Measurements from ENCODE around the gene LOX.

Gene LOX

DNA sequence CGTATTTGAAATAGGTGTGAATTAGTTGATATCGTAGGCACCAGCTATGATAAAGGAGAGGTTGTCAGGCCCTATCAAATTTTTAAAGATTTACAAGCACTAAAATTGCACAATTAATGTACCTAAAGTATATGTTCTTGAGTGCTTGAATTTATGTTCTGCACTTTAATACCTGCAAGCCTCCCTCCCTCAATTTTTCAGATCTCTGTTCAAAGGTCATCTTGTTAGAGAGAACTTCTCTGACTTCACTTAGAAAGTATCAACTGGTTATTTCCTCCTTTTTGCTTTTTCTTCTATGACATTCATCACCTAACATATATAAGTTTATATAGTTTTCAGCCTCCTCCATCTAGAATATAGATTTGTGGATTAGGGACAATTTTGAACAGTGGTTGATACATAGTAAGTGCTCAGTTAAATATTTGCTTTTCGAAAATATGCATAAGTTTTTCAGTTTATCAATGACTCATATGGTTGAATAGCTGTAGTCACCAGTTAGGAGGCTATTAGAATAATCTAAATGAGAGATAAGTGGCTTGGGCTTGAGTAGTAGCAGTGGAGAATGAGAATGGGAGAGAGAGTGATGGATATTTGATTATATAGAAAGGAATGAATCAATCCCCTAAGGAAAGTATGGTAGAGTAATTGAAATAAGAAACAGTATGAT, 37.3 kb downstream of the LOX start:
- DNase-seq (ENCODE audit: low read depth in 1 of 2, low spot score in 1 of 2), result no peak
- no peak overlapping the region for H3K4me3 ChIP-seq (replicated peaks; ENCODE audit: insufficient read depth, low read length)
- H3K27ac ChIP-seq (replicated peaks), result no peak overlapping the region
- H3K27me3 ChIP-seq (ENCODE audit: insufficient read depth, poor library complexity, severe bottlenecking), result no peaks in the 10 kb centered on the region
- TF ChIP-seq SPI1 (IDR thresholded peaks at IDR 0.05; ENCODE audit: borderline replicate concordance, low read depth) (no peak), POLR2AphosphoS5 (IDR thresholded peaks at IDR 0.05; ENCODE audit: low read depth) (no peak), GABPA (IDR thresholded peaks at IDR 0.05; ENCODE audit: low read depth) (no peak)
- TF ChIP-seq, protein P1, sequence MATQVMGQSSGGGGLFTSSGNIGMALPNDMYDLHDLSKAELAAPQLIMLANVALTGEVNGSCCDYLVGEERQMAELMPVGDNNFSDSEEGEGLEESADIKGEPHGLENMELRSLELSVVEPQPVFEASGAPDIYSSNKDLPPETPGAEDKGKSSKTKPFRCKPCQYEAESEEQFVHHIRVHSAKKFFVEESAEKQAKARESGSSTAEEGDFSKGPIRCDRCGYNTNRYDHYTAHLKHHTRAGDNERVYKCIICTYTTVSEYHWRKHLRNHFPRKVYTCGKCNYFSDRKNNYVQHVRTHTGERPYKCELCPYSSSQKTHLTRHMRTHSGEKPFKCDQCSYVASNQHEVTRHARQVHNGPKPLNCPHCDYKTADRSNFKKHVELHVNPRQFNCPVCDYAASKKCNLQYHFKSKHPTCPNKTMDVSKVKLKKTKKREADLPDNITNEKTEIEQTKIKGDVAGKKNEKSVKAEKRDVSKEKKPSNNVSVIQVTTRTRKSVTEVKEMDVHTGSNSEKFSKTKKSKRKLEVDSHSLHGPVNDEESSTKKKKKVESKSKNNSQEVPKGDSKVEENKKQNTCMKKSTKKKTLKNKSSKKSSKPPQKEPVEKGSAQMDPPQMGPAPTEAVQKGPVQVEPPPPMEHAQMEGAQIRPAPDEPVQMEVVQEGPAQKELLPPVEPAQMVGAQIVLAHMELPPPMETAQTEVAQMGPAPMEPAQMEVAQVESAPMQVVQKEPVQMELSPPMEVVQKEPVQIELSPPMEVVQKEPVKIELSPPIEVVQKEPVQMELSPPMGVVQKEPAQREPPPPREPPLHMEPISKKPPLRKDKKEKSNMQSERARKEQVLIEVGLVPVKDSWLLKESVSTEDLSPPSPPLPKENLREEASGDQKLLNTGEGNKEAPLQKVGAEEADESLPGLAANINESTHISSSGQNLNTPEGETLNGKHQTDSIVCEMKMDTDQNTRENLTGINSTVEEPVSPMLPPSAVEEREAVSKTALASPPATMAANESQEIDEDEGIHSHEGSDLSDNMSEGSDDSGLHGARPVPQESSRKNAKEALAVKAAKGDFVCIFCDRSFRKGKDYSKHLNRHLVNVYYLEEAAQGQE (IDR thresholded peaks at IDR 0.05; ENCODE audit: insufficient replicate concordance, low read depth), result no peak
- TF ChIP-seq, protein P2, sequence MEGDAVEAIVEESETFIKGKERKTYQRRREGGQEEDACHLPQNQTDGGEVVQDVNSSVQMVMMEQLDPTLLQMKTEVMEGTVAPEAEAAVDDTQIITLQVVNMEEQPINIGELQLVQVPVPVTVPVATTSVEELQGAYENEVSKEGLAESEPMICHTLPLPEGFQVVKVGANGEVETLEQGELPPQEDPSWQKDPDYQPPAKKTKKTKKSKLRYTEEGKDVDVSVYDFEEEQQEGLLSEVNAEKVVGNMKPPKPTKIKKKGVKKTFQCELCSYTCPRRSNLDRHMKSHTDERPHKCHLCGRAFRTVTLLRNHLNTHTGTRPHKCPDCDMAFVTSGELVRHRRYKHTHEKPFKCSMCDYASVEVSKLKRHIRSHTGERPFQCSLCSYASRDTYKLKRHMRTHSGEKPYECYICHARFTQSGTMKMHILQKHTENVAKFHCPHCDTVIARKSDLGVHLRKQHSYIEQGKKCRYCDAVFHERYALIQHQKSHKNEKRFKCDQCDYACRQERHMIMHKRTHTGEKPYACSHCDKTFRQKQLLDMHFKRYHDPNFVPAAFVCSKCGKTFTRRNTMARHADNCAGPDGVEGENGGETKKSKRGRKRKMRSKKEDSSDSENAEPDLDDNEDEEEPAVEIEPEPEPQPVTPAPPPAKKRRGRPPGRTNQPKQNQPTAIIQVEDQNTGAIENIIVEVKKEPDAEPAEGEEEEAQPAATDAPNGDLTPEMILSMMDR (IDR thresholded peaks at IDR 0.05; ENCODE audit: insufficient read depth, low read length), result no peak

DNA sequence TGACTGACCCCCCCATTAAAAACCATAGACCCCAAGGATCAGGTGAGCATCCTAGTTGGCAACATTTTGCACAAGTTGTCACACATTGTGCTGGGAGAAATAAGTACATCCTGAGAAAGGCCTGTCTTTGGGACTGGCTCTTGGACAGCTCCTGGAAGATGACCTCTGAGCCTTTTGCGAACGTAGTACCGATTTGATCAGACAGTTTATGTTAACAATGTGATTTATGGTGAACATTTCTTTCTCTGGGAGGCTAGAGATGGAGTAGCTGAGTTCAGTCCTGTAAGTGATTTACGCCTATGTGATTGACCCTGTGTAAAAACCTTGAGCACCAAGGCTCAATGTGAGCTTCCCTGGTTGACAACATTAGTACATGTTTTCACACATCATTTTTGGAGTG, 41.7 kb downstream of the LOX start:
- no peak for DNase-seq (ENCODE audit: low read depth in 1 of 2, low spot score in 1 of 2)
- no peaks in the 10 kb centered on the region for H3K27me3 ChIP-seq (ENCODE audit: insufficient read depth, poor library complexity, severe bottlenecking)
- no peak overlapping the region for H3K4me3 ChIP-seq (replicated peaks; ENCODE audit: insufficient read depth, low read length)
- no peak overlapping the region for H3K27ac ChIP-seq (replicated peaks)
- TF ChIP-seq GABPA (IDR thresholded peaks at IDR 0.05; ENCODE audit: low read depth), result no peak
- TF ChIP-seq SPI1 (IDR thresholded peaks at IDR 0.05; ENCODE audit: borderline replicate concordance, low read depth), result no peak

DNA sequence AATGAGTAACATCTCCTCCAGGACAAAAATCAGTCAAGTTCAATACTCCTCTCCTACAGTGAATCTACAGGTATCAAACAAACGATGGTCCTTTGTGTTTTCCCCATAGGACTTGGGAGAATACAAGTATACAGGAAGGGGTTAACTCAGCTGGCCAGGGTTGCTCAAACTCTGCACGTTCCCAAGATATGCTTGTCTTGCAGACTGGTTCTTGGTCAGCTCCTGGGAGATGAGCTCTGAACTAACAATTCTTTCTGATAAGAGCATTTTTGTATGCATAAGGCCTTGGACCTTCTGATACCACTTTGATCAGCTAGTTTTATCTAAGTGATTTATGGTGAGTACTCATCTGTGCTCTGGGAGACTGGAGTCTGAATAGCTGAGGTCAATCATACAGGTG, 42.1 kb downstream of the LOX start:
- no peak for DNase-seq (ENCODE audit: low read depth in 1 of 2, low spot score in 1 of 2)
- no peak overlapping the region for H3K4me3 ChIP-seq (replicated peaks; ENCODE audit: insufficient read depth, low read length)
- no peak overlapping the region for H3K27ac ChIP-seq (replicated peaks)
- H3K27me3 ChIP-seq (ENCODE audit: insufficient read depth, poor library complexity, severe bottlenecking), result no peaks in the 10 kb centered on the region
- TF ChIP-seq, protein P1 (IDR thresholded peaks at IDR 0.05; ENCODE audit: insufficient replicate concordance, low read depth), result no peak
- TF ChIP-seq GABPA (IDR thresholded peaks at IDR 0.05; ENCODE audit: low read depth), result no peak
- TF ChIP-seq, protein P2 (IDR thresholded peaks at IDR 0.05; ENCODE audit: insufficient read depth, low read length), result no peak
- no peak for TF ChIP-seq SPI1 (IDR thresholded peaks at IDR 0.05; ENCODE audit: borderline replicate concordance, low read depth)
- no peak for TF ChIP-seq POLR2AphosphoS5 (IDR thresholded peaks at IDR 0.05; ENCODE audit: low read depth)

DNA sequence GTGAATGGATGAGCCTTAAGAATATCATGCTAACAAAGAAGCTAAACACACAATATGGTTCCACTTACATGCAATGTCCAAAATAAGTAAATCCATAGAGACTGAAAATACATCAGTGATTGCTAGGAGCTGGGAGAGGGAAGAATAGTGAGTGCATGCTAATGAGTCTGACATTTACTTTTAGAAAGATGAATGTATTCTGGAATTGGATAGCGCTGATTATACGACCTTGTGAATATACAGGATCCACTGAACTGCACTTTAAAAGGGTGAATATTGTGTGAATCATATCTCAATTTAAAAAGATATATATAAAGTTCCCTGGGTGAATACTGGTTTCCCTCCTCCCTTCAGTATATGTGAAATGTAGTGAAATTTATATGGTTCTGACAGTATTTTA, 46.2 kb downstream of the LOX start:
- H3K27me3 ChIP-seq (ENCODE audit: insufficient read depth, poor library complexity, severe bottlenecking), result no peaks in the 10 kb centered on the region
- DNase-seq (ENCODE audit: low read depth in 1 of 2, low spot score in 1 of 2), result no peak
- H3K4me3 ChIP-seq (replicated peaks; ENCODE audit: insufficient read depth, low read length), result no peak overlapping the region
- TF ChIP-seq, protein P2 (IDR thresholded peaks at IDR 0.05; ENCODE audit: insufficient read depth, low read length), result no peak
- TF ChIP-seq, protein P1 (IDR thresholded peaks at IDR 0.05; ENCODE audit: insufficient replicate concordance, low read depth), result no peak
- TF ChIP-seq GABPA (IDR thresholded peaks at IDR 0.05; ENCODE audit: low read depth), result no peak
- TF ChIP-seq SPI1 (IDR thresholded peaks at IDR 0.05; ENCODE audit: borderline replicate concordance, low read depth), result no peak
- no peak for TF ChIP-seq POLR2AphosphoS5 (IDR thresholded peaks at IDR 0.05; ENCODE audit: low read depth)
- H3K27ac ChIP-seq (replicated peaks), result no peak overlapping the region

All from HL-60 (cell line).